T-helper 2 cell treated with Interferon-gamma antibody and Interleukin-4, amounts not matched to agents 5 μg/mL and 100 μg/mL, for 36 hours (primary cell): ENCODE measurements around the gene IBTK.
A peak's percentile ranks its signal among the peaks of the same experiment; 100 is the strongest.
"Not testable (repeated sequence)": the region's sequence is repeated elsewhere in the genome, so short reads cannot be mapped to it uniquely, and the experiment has no call there.

Source experiments
- DNase-seq: peaks from one replicate; pipeline ENCODE4 v3.0.0; 2021; ENCODE audit warnings: low spot score
- H3K27ac Mint-ChIP-seq: one replicate; pipeline ENCODE4 v1.8.0; 2021; ENCODE audit warnings: mild to moderate bottlenecking, mixed read lengths
- H3K27me3 Mint-ChIP-seq: one replicate; pipeline ENCODE4 v1.8.0; 2021; ENCODE audit warnings: low read depth, mixed read lengths
- H3K36me3 Mint-ChIP-seq: one replicate; pipeline ENCODE4 v1.8.0; 2021; ENCODE audit warnings: low read depth, mixed read lengths
- H3K4me1 Mint-ChIP-seq: one replicate; pipeline ENCODE4 v1.8.0; 2021; ENCODE audit warnings: low read depth, mixed read lengths
- H3K4me3 Mint-ChIP-seq: one replicate; pipeline ENCODE4 v1.8.0; 2022; ENCODE audit warnings: mild to moderate bottlenecking, moderate library complexity, mixed read lengths
- H3K9me3 Mint-ChIP-seq: one replicate; pipeline ENCODE4 v1.8.0; 2021; ENCODE audit warnings: mixed read lengths

Gene IBTK

GRCh38 chr6:82247505-82248272, at the start of gene IBTK:
TSS of gene IBTK (minus strand) at chr6:82247744. CDS start at chr6:82240486, 7,258 bp downstream.
- peak; percentile 90 for DNase-seq
- Mint-ChIP-seq H3K4me3 (peak within 1 kb of the TSS; percentile 94), H3K27ac (peak within 1 kb of the TSS; percentile 92), H3K36me3 (peaks cover 20% of the 10 kb centered on the region), H3K4me1 (peaks cover 24% of the 10 kb centered on the region), H3K9me3 (no peaks in the 10 kb centered on the region), H3K27me3 (no peaks in the 10 kb centered on the region)

DNA sequence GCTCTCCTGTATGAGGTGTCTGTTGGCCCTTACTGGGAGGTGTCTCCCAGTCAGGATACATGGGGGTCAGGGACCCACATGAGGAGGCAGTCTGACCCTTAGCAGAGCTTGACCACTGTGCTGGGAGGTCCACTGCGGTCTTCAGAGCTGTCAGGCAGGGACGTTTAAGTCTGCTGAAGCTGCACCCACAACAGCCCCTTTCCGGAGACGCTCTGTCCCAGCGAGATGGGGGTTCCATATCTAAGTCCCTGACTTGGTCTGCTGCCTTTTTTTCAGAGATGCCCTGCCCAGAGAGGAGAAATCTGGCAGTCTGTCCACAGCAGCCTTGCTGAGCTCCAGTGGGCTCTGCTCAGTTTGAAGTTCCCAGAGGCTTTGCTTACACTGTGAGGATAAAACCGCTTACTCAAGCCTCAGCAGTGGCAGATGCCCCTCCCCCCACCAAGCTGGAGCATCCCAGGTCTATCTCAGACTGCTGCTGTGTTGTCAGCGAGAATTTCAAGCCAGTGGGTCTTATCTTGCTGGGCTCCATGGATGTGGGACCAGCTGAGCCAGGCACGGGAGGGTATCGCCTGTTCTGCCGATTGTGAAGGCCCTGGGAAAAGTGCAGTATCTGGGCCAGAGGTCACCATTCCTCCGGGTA, 36.3 kb upstream of the IBTK start:
- H3K27ac Mint-ChIP-seq: no peak overlapping the region
- H3K9me3 Mint-ChIP-seq: no peaks in the 10 kb centered on the region
- no peaks in the 10 kb centered on the region for H3K27me3 Mint-ChIP-seq
- H3K4me3 Mint-ChIP-seq: no peak overlapping the region
- no peak for DNase-seq
- H3K4me1 Mint-ChIP-seq: peaks cover 12% of the 10 kb centered on the region
- H3K36me3 Mint-ChIP-seq: no peaks in the 10 kb centered on the region

DNA sequence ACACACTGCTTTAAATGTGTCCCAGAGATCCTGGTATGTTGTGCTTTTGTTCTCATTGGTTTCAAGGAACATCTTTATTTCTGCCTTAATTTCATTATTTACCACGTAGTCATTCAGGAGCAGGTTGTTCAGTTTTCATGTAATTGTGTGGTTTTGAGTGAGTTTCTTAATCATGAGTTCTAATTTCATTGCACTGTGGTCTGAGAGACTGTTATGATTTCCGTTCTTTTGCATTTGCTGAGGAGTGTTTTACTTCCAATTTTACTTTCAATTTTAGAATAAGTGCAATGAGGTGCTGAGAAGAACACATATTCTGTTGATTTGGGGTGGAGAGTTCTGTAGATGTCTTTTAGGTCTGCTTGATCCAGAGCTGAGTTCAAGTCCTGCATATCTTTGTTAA, 34.0 kb upstream of the IBTK start:
- H3K27me3 Mint-ChIP-seq, H3K36me3 Mint-ChIP-seq, H3K9me3 Mint-ChIP-seq, DNase-seq: not testable (repeated sequence)
- Mint-ChIP-seq H3K4me3 (peak overlapping the region; percentile 47), H3K4me1 (peaks cover 12% of the 10 kb centered on the region), H3K27ac (peak overlapping the region; percentile 62)

DNA sequence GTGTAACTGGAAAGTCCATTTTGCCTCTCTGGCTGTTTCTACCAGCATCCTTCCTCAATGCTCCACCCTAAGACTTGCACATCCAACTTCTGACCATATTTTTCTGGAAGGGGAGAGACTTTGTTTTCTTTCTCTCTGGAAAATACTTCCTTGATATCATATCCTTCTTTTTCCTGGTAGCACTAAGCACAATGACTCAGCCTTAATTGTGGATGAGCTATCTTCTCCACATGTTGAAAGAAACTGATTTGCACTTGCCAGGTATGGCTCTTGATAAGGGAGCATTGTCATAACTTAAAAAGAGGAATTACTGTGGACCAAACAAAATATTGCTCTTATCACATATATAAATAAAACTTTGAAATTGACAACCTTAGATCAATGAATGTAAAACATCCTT, 30.1 kb upstream of the IBTK start:
- Mint-ChIP-seq H3K27ac (no peak overlapping the region), H3K36me3 (no peaks in the 10 kb centered on the region), H3K4me3 (no peak overlapping the region), H3K27me3 (peaks cover 1% of the 10 kb centered on the region), H3K9me3 (no peaks in the 10 kb centered on the region), H3K4me1 (peaks cover 12% of the 10 kb centered on the region)
- no peak for DNase-seq

- Mint-ChIP-seq H3K27me3 (peaks cover 7% of the 10 kb centered on the region), H3K4me1 (peaks cover 1% of the 10 kb centered on the region), H3K27ac (no peak overlapping the region), H3K9me3 (no peaks in the 10 kb centered on the region), H3K36me3 (no peaks in the 10 kb centered on the region), H3K4me3 (no peak overlapping the region)
- no peak for DNase-seq
Measured at GRCh38 chr6:82275686-82276085, 28.1 kb upstream of the IBTK start.

DNA sequence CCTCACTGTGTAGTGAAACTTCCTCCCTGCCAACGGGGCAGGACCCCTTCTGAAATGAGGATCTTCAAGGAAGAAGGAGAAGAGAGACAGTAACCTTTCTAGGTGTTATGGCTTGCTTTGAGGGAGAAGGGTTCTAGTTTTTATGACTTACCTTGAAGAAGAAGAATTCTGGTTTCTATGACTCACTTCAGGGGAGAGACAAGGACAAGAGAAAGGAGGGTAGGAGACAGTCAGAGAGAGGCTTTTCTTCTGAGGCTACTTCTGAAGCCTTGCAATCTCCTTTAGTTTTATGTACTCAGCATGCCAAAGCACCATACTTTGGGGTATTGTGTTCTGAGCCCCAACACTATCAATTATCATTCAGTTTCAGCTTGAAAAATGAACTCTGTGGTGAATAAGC, 25.8 kb upstream of the IBTK start:
- no peak overlapping the region for H3K4me3 Mint-ChIP-seq
- no peaks in the 10 kb centered on the region for H3K9me3 Mint-ChIP-seq
- no peaks in the 10 kb centered on the region for H3K36me3 Mint-ChIP-seq
- H3K4me1 Mint-ChIP-seq: no peaks in the 10 kb centered on the region
- no peak for DNase-seq
- H3K27ac Mint-ChIP-seq: no peak overlapping the region
- peaks cover 7% of the 10 kb centered on the region for H3K27me3 Mint-ChIP-seq

- no peaks in the 10 kb centered on the region for H3K9me3 Mint-ChIP-seq
- no peaks in the 10 kb centered on the region for H3K4me1 Mint-ChIP-seq
- no peak for DNase-seq
- no peak overlapping the region for H3K27ac Mint-ChIP-seq
- no peaks in the 10 kb centered on the region for H3K36me3 Mint-ChIP-seq
- H3K27me3 Mint-ChIP-seq: peaks cover 5% of the 10 kb centered on the region
- no peak overlapping the region for H3K4me3 Mint-ChIP-seq
Measured at GRCh38 chr6:82270881-82271635, 23.5 kb upstream of the IBTK start.

GRCh38 chr6:82268301-82268846, 20.8 kb upstream of the IBTK start:
- Mint-ChIP-seq H3K4me1 (no peaks in the 10 kb centered on the region), H3K36me3 (no peaks in the 10 kb centered on the region), H3K27ac (no peak overlapping the region), H3K9me3 (no peaks in the 10 kb centered on the region), H3K27me3 (peaks cover 5% of the 10 kb centered on the region), H3K4me3 (no peak overlapping the region)
- no peak for DNase-seq

DNA sequence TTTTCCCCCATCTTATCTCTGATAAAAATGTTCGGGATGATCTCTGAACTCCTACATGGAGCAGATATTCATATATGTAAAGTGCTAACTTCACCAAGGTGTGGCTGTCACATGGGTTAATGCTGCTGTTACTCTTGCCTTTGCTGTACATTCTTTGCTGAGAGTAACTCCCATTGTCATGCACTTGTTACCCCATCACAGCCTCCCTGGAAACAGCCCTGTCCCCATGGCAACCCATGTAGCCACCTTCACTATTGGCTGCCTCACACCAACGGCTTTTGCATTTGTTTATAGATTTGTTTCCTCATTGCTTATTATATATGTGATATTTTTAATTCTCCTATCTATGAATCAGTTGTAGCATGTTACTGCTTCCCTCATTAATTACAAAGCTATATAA, 17.3 kb upstream of the IBTK start:
- no peaks in the 10 kb centered on the region for H3K36me3 Mint-ChIP-seq
- H3K9me3 Mint-ChIP-seq: no peaks in the 10 kb centered on the region
- H3K4me3 Mint-ChIP-seq: no peak overlapping the region
- H3K4me1 Mint-ChIP-seq: no peaks in the 10 kb centered on the region
- H3K27me3 Mint-ChIP-seq: peaks cover 6% of the 10 kb centered on the region
- no peak overlapping the region for H3K27ac Mint-ChIP-seq
- DNase-seq: no peak

DNA sequence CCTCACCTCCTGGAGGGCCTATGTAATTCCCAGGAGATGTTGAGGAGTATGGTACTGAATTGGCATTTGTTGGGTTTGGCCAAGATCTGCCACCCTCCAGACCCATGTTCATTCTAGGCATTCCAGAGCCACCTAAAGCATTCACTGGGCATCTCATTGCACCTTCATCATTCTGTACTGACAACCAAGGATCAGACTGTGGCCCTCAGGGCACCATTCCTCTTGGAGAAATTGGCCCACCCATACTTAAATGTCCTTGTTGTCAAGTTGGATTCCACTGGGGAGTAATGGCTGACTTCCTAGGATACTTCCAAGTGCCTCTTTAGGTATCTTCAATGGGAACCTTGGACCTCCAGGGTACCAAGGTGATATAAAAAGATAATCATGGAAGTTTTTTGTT, 16.8 kb upstream of the IBTK start:
- Mint-ChIP-seq H3K9me3 (no peaks in the 10 kb centered on the region), H3K36me3 (no peaks in the 10 kb centered on the region), H3K4me1 (no peaks in the 10 kb centered on the region), H3K4me3 (no peak overlapping the region), H3K27me3 (peaks cover 6% of the 10 kb centered on the region), H3K27ac (no peak overlapping the region)
- DNase-seq: no peak

DNA sequence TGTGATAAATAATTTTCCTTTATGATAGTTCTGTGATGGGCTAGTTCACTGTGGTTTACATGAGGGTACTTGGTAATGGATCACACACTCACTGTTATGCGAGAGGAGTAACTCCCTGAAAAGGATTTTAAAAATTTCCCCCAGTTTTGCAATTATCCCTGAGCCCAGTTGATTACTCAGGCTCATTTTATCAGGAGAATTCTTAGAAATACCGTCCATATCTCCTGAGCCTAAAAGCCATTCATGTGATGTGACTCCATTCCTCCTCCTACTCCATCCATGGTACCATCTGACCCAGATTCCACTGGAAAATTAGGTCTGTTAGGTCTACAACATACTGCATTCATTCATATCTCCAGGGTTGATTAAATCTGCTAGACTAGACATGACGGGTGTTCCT, 16.4 kb upstream of the IBTK start:
- DNase-seq: no peak
- Mint-ChIP-seq H3K4me1 (no peaks in the 10 kb centered on the region), H3K27me3 (peaks cover 6% of the 10 kb centered on the region), H3K36me3 (no peaks in the 10 kb centered on the region), H3K4me3 (no peak overlapping the region), H3K27ac (no peak overlapping the region), H3K9me3 (no peaks in the 10 kb centered on the region)

- no peaks in the 10 kb centered on the region for H3K4me1 Mint-ChIP-seq
- no peak overlapping the region for H3K27ac Mint-ChIP-seq
- DNase-seq: no peak
- H3K9me3 Mint-ChIP-seq: no peaks in the 10 kb centered on the region
- H3K4me3 Mint-ChIP-seq: no peak overlapping the region
- H3K36me3 Mint-ChIP-seq: no peaks in the 10 kb centered on the region
- H3K27me3 Mint-ChIP-seq: peaks cover 14% of the 10 kb centered on the region
Measured at GRCh38 chr6:82260997-82261732, 13.6 kb upstream of the IBTK start.

DNA sequence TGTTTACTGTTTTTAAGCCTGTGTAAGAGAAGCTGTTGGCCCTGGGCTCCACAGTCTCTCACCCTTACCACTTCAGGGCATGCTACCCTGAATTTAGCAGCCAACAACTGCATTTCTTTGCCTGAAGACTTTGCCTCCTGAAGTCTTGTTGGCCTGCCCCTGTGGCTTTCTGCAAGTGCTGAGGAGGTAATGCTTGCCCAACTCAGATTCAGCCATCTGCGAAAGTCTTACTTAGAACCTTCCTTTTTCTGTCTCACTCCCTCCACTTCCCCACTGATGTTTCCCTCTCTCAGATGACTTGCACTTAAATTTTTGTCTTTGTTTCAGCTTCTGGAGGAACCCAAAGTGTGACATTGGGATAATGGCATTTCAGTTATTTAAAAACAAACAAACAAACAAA, 11.8 kb upstream of the IBTK start:
- H3K27me3 Mint-ChIP-seq: peaks cover 14% of the 10 kb centered on the region
- H3K4me3 Mint-ChIP-seq: no peak overlapping the region
- no peaks in the 10 kb centered on the region for H3K36me3 Mint-ChIP-seq
- no peaks in the 10 kb centered on the region for H3K9me3 Mint-ChIP-seq
- H3K4me1 Mint-ChIP-seq: no peaks in the 10 kb centered on the region
- DNase-seq: no peak
- no peak overlapping the region for H3K27ac Mint-ChIP-seq
